Suppressor macrophage treated with lipopolysaccharide for 1 hour (primary cell): ENCODE measurements around the gene MICA.

ENCODE experiments used
- DNase-seq, 3 donors: peaks; one replicate each; pipeline ENCODE4 v3.0.0-alpha.2; 2020 to 2022

Gene MICA

GRCh38 chr6:31462026-31462963 is 58.9 kb downstream of the MICA start:
- DNase-seq = peak in 1 of 3 donors; percentile 17

GRCh38 chr6:31462964-31463870 is 59.8 kb downstream of the MICA start:
- peak; percentile 82 to 86 (median 84) for DNase-seq

GRCh38 chr6:31464252-31465184 is 61.1 kb downstream of the MICA start:
- no peak for DNase-seq
